ENCODE measurements around the gene ABHD16A.

- TF ChIP-seq FOXP2 (optimal IDR thresholded peaks at IDR 0.05; ENCODE audit: control extremely low read depth, extremely low read length, insufficient read depth) = no peak
- no peak for TF ChIP-seq EZH2 (IDR thresholded peaks at IDR 0.05)
Observed at GRCh38 chr6:31661262-31662123, 41.6 kb downstream of the ABHD16A start.
